MM.1S (cell line): Measurements from ENCODE around the gene ITK.

Source experiments
- DNase-seq: peaks from one replicate; pipeline ENCODE4 v3.0.0-alpha.2; 2015
- H2AFZ ChIP-seq: fragments of 300-600 bp; sonication (generic); 2 replicates; pipeline ENCODE4 v1.6.0; 2016; ENCODE audit warnings: antibody characterized with exemption, low read length
- H3F3A ChIP-seq: fragments of 300-600 bp; sonication (generic); 2 replicates; pipeline ENCODE4 v1.6.1; 2016; ENCODE audit warnings: mild to moderate bottlenecking, antibody characterized with exemption, low read length, moderate library complexity, mixed read lengths; ENCODE audit not compliant: insufficient read depth
- H3K27ac ChIP-seq: fragments of 300-600 bp; sonication (generic); 2 replicates; pipeline ENCODE4 v1.5.1; 2016; ENCODE audit warnings: mild to moderate bottlenecking, low read length
- H3K27me3 ChIP-seq: fragments of 300-600 bp; sonication (generic); replicated peaks from 2 replicates; pipeline ENCODE4 v1.6.0; 2016; ENCODE audit warnings: low read length; ENCODE audit not compliant: insufficient read depth
- H3K36me3 ChIP-seq: fragments of 300-600 bp; sonication (generic); replicated peaks from 2 replicates; pipeline ENCODE4 v1.6.1; 2016; ENCODE audit warnings: mild to moderate bottlenecking, low read length, mixed read lengths; ENCODE audit not compliant: insufficient read depth
- H3K4me1 ChIP-seq: fragments of 300-600 bp; sonication (generic); 2 replicates; pipeline ENCODE4 v1.6.1; 2016; ENCODE audit warnings: low read length, mixed read lengths
- H3K4me2 ChIP-seq: fragments of 300-600 bp; sonication (generic); 2 replicates; pipeline ENCODE4 v1.6.0; 2016; ENCODE audit warnings: low read depth, low read length
- H3K4me3 ChIP-seq: fragments of 300-600 bp; sonication (generic); 2 replicates; pipeline ENCODE4 v1.5.1; 2016; ENCODE audit warnings: low read length, mixed read lengths
- H3K79me2 ChIP-seq: fragments of 300-600 bp; sonication (generic); 2 replicates; pipeline ENCODE4 v1.6.1; 2016; ENCODE audit warnings: mixed run types, low read length, mixed read lengths
- H3K9ac ChIP-seq: fragments of 300-600 bp; sonication (generic); 2 replicates; pipeline ENCODE4 v1.6.1; 2016; ENCODE audit warnings: low read length, mixed read lengths
- H3K9me2 ChIP-seq: fragments of 300-600 bp; sonication (generic); replicated peaks from 2 replicates; pipeline ENCODE4 v1.6.1; 2016; ENCODE audit warnings: mild to moderate bottlenecking, low read length, mixed read lengths; ENCODE audit not compliant: insufficient read depth
- H3K9me3 ChIP-seq: fragments of 300-600 bp; sonication (generic); replicated peaks from 2 replicates; pipeline ENCODE4 v1.6.1; 2016; ENCODE audit warnings: mild to moderate bottlenecking, low read length, mixed read lengths; ENCODE audit not compliant: insufficient read depth
- H4K20me1 ChIP-seq: fragments of 300-600 bp; sonication (generic); 2 replicates; pipeline ENCODE4 v1.6.1; 2016; ENCODE audit warnings: mild to moderate bottlenecking, low read length, moderate library complexity, mixed read lengths; ENCODE audit not compliant: insufficient read depth
- CTCF ChIP-seq: fragments of 300-600 bp; sonication (generic); IDR thresholded peaks from 2 replicates; pipeline ENCODE4 v1.5.1; 2016; ENCODE audit warnings: antibody characterized with exemption, low read length, mixed read lengths
- EZH2 ChIP-seq: fragments of 300-600 bp; sonication (generic); optimal IDR thresholded peaks from 2 replicates; pipeline ENCODE3; 2017; ENCODE audit warnings: low read depth, mild to moderate bottlenecking, antibody characterized with exemption, low read length, mixed read lengths
- EZH2phosphoT487 ChIP-seq: fragments of 300-600 bp; sonication (generic); IDR thresholded peaks from 2 replicates; pipeline ENCODE4 v1.6.1; 2018; ENCODE audit warnings: antibody characterized with exemption, low read length

The ITK gene

GRCh38 chr5:157266286-157267007, 85.8 kb downstream of the ITK start:
- no peaks in the 10 kb centered on the region for H3K36me3 ChIP-seq
- peak; percentile 81 for DNase-seq
- TF ChIP-seq EZH2 (no peak), CTCF (no peak), EZH2phosphoT487 (no peak)

GRCh38 chr5:157267025-157267424, 86.4 kb downstream of the ITK start:
- Histone ChIP-seq H3K4me3 (peak overlapping the region; percentile 82), H3K79me2 (peaks cover 50% of the 10 kb centered on the region), H3K9ac (peak overlapping the region; percentile 80; the same call in 1 of the 2 replicates), H4K20me1 (no peaks in the 10 kb centered on the region), H3K4me2 (peak overlapping the region; percentile 56), H3K9me2 (no peaks in the 10 kb centered on the region), H3K27ac (peak overlapping the region; percentile 61; the same call in 1 of the 2 replicates), H3K36me3 (no peaks in the 10 kb centered on the region), H3K9me3 (no peaks in the 10 kb centered on the region), H2AFZ (no peak overlapping the region), H3K27me3 (no peaks in the 10 kb centered on the region), H3K4me1 (peaks cover 55% of the 10 kb centered on the region), H3F3A (peaks cover 20% of the 10 kb centered on the region)
- DNase-seq: no peak
- TF ChIP-seq EZH2phosphoT487: no peak
- no peak for TF ChIP-seq EZH2
- no peak for TF ChIP-seq CTCF

More at GRCh38 chr5:157266286-157267007, 85.8 kb downstream of the ITK start:
- H3K4me1 ChIP-seq: peaks cover 53% of the 10 kb centered on the region
- H2AFZ ChIP-seq: no peak overlapping the region
- no peaks in the 10 kb centered on the region for H3K9me3 ChIP-seq
- H3K9me2 ChIP-seq: no peaks in the 10 kb centered on the region
- peaks cover 49% of the 10 kb centered on the region for H3K79me2 ChIP-seq
- H3F3A ChIP-seq: peaks cover 14% of the 10 kb centered on the region
- peak overlapping the region; percentile 80 for H3K9ac ChIP-seq
- H3K27me3 ChIP-seq: no peaks in the 10 kb centered on the region
- peak overlapping the region; percentile 56 for H3K4me2 ChIP-seq
- H3K27ac ChIP-seq: peak overlapping the region; percentile 61; the same call in 1 of the 2 replicates
- H3K4me3 ChIP-seq: peak overlapping the region; percentile 82
- H4K20me1 ChIP-seq: no peaks in the 10 kb centered on the region

GRCh38 chr5:157267761-157268480, 87.3 kb downstream of the ITK start:
- Histone ChIP-seq H3K79me2 (peaks cover 58% of the 10 kb centered on the region), H3K9me2 (no peaks in the 10 kb centered on the region)

More at GRCh38 chr5:157267761-157268480, 87.3 kb downstream of the ITK start:
- H3F3A ChIP-seq: peaks cover 28% of the 10 kb centered on the region
- no peak overlapping the region for H3K27ac ChIP-seq
- H4K20me1 ChIP-seq: no peaks in the 10 kb centered on the region
- no peaks in the 10 kb centered on the region for H3K9me3 ChIP-seq
- H3K27me3 ChIP-seq: no peaks in the 10 kb centered on the region
- H2AFZ ChIP-seq: no peak overlapping the region
- TF ChIP-seq CTCF: no peak
- TF ChIP-seq EZH2phosphoT487: no peak
- TF ChIP-seq EZH2: no peak
- peak overlapping the region; percentile 56 for H3K4me2 ChIP-seq
- no peak for DNase-seq
- H3K9ac ChIP-seq: no peak overlapping the region
- peak overlapping the region; percentile 82; the same call in 1 of the 2 replicates for H3K4me3 ChIP-seq
- no peaks in the 10 kb centered on the region for H3K36me3 ChIP-seq
- H3K4me1 ChIP-seq: peaks cover 60% of the 10 kb centered on the region
